Stimulated activated CD8-positive, alpha-beta memory T cell treated with anti-CD3 and anti-CD28 coated beads, Interleukin-4, amount 100 ng/mL, for 4 hours (primary cell): ENCODE data around the gene LMF2.

Source experiments
- DNase-seq, 2 donors: peaks; one replicate each; pipeline ENCODE4 v3.0.0-alpha.2; 2020; ENCODE audit warnings: low read depth in 2 of 2, low spot score in 1 of 2

LMF2 gene

GRCh38 chr22:50465066-50465930 lies 42.2 kb downstream of the LMF2 start:
- no peak for DNase-seq

- DNase-seq: no peak
Measured at GRCh38 chr22:50464451-50464850, 43.1 kb downstream of the LMF2 start.

- no peak for DNase-seq
Measured at GRCh38 chr22:50463188-50463900, 44.2 kb downstream of the LMF2 start.

- DNase-seq: no peak
Measured at GRCh38 chr22:50461979-50462540, 45.4 kb downstream of the LMF2 start.

GRCh38 chr22:50461536-50461935 lies 46.0 kb downstream of the LMF2 start:
- no peak for DNase-seq

- no peak for DNase-seq
Measured at GRCh38 chr22:50460938-50461337, 46.6 kb downstream of the LMF2 start.

- no peak for DNase-seq
Measured at GRCh38 chr22:50459496-50460140, 47.9 kb downstream of the LMF2 start.

GRCh38 chr22:50459016-50459415 lies 48.5 kb downstream of the LMF2 start:
- DNase-seq: no peak

GRCh38 chr22:50456466-50457234 lies 50.9 kb downstream of the LMF2 start:
- no peak for DNase-seq

GRCh38 chr22:50456026-50456425 lies 51.5 kb downstream of the LMF2 start:
- no peak for DNase-seq

- no peak for DNase-seq
Measured at GRCh38 chr22:50455201-50455600, 52.3 kb downstream of the LMF2 start.

GRCh38 chr22:50454556-50455075 lies 52.9 kb downstream of the LMF2 start:
- DNase-seq: no peak
